Smooth muscle cell of trachea (primary cell): ENCODE results near the gene SPDEF. TPM values are rescaled to one million over a fixed set of nuclear protein-coding genes. Genes with fewer than 3 reads are reported as not detected.

Experiments used
- total RNA-seq: library from RNA; depleted of rRNA; stranded (reverse); fragments of >200 nt; gene quantifications from 2 replicates; pipeline ENCODE4 v1.2.1, GENCODE V29; 2014

Gene SPDEF
- 0.15 TPM in 1 of 2 replicates, not detected in the other for total RNA-seq

GRCh38 chr6:34556031-34556471 is at the start of gene SPDEF:
SPDEF (minus strand) TSS chr6:34556329; CDS start chr6:34544455, 11,874 bp downstream.

Other genes with a start within 250 kb of the SPDEF start
- 16.9 and 24.4 TPM in 2 replicates for gene NUDT3, start 163.7 kb downstream of the SPDEF start, total RNA-seq
- 1,843 and 2,692 TPM in 2 replicates for gene RPS10, start 130.3 kb downstream of the SPDEF start, total RNA-seq
- 0.15 TPM in 1 of 2 replicates, not detected in the other for gene PACSIN1, start 90.3 kb downstream of the SPDEF start, total RNA-seq
- gene ILRUN, start 140.4 kb upstream of the SPDEF start, total RNA-seq = 46.3 and 48.7 TPM in 2 replicates
- 47.3 and 57.6 TPM in 2 replicates for gene SNRPC, start 201.2 kb upstream of the SPDEF start, total RNA-seq
- gene BLTP3A, start 235.8 kb upstream of the SPDEF start, total RNA-seq = 3.2 and 4.5 TPM in 2 replicates